ENCODE data around the gene SLC1A4.
"Not testable (repeated sequence)": the region's sequence is repeated elsewhere in the genome, so short reads cannot be mapped to it uniquely, and the experiment has no call there.

Gene SLC1A4

GRCh38 chr2:64966017-64966416 is 23.2 kb upstream of the SLC1A4 start:
- no peak for DNase-seq

GRCh38 chr2:64966839-64967238 is 22.4 kb upstream of the SLC1A4 start:
- DNase-seq, result no peak

- no peak for DNase-seq
Measured at GRCh38 chr2:64967601-64968000, 21.6 kb upstream of the SLC1A4 start.

- DNase-seq, result not testable (repeated sequence)
Measured at GRCh38 chr2:64969086-64969485, 20.1 kb upstream of the SLC1A4 start.

GRCh38 chr2:64970495-64970894 is 18.7 kb upstream of the SLC1A4 start:
- no peak for DNase-seq

GRCh38 chr2:64972426-64972825 is 16.8 kb upstream of the SLC1A4 start:
- no peak for DNase-seq

GRCh38 chr2:64972876-64973275 is 16.3 kb upstream of the SLC1A4 start:
- no peak for DNase-seq

- DNase-seq, result no peak
Measured at GRCh38 chr2:64975232-64975821, 13.9 kb upstream of the SLC1A4 start.

- no peak for DNase-seq
Measured at GRCh38 chr2:64976276-64976675, 12.9 kb upstream of the SLC1A4 start.

- no peak for DNase-seq
Measured at GRCh38 chr2:64978514-64979268, 10.5 kb upstream of the SLC1A4 start.

- no peak for DNase-seq
Measured at GRCh38 chr2:64979744-64980143, 9.5 kb upstream of the SLC1A4 start.

- no peak for DNase-seq
Measured at GRCh38 chr2:64980183-64980582, 9.0 kb upstream of the SLC1A4 start.

- no peak for DNase-seq
Measured at GRCh38 chr2:64982311-64982857, 6.8 kb upstream of the SLC1A4 start.

- DNase-seq, result no peak
Measured at GRCh38 chr2:64982932-64983331, 6.3 kb upstream of the SLC1A4 start.

- no peak for DNase-seq
Measured at GRCh38 chr2:64985447-64985846, 3.8 kb upstream of the SLC1A4 start.

- no peak for DNase-seq
Measured at GRCh38 chr2:64987001-64987955, 1.9 kb upstream of the SLC1A4 start.

GRCh38 chr2:64987956-64988419 is 1.2 kb upstream of the SLC1A4 start:
- DNase-seq, result no peak

- DNase-seq, result peak; percentile 57 to 60
Measured at GRCh38 chr2:64988420-64989125, 626 bp upstream of the SLC1A4 start.

GRCh38 chr2:64989982-64990614 is 899 bp downstream of the SLC1A4 start:
- peak in 1 of 2 donors; percentile 5 for DNase-seq

- no peak for DNase-seq
Measured at GRCh38 chr2:64990876-64991275, 1.7 kb downstream of the SLC1A4 start.

- DNase-seq, result no peak
Measured at GRCh38 chr2:64992218-64992617, 3.0 kb downstream of the SLC1A4 start.

GRCh38 chr2:64992990-64993389 is 3.8 kb downstream of the SLC1A4 start:
- no peak for DNase-seq

All from stimulated activated CD4-positive, alpha-beta T cell treated with anti-CD3 and anti-CD28 coated beads, Interleukin-2, amount 100 ng/mL, for 24 hours (primary cell).